ELR (cell line): Measurements from ENCODE around the gene TEX22.

Source experiments
- DNase-seq: peaks from one replicate; pipeline ENCODE4 v3.0.0-alpha.2; 2015; ENCODE audit warnings: low read depth

Gene TEX22

GRCh38 chr14:105420974-105421674 is 22.8 kb downstream of the TEX22 start:
- DNase-seq, result no peak

- DNase-seq, result no peak
Observed at GRCh38 chr14:105421723-105422615, 23.6 kb downstream of the TEX22 start.

- DNase-seq, result no peak
Observed at GRCh38 chr14:105422695-105423487, 24.6 kb downstream of the TEX22 start.

- no peak for DNase-seq
Observed at GRCh38 chr14:105423488-105424195, 25.3 kb downstream of the TEX22 start.

GRCh38 chr14:105424861-105425260 is 26.5 kb downstream of the TEX22 start:
- DNase-seq, result no peak

GRCh38 chr14:105425823-105426247 is 27.5 kb downstream of the TEX22 start:
- no peak for DNase-seq

GRCh38 chr14:105426416-105427130 is 28.2 kb downstream of the TEX22 start:
- DNase-seq, result no peak

- DNase-seq, result no peak
Observed at GRCh38 chr14:105427412-105427811, 29.1 kb downstream of the TEX22 start.

GRCh38 chr14:105427936-105428485 is 29.7 kb downstream of the TEX22 start:
- no peak for DNase-seq

GRCh38 chr14:105430042-105430441 is 31.7 kb downstream of the TEX22 start:
- DNase-seq, result no peak

GRCh38 chr14:105430565-105430964 is 32.2 kb downstream of the TEX22 start:
- peak; percentile 90 for DNase-seq

- no peak for DNase-seq
Observed at GRCh38 chr14:105431256-105431655, 32.9 kb downstream of the TEX22 start.

- no peak for DNase-seq
Observed at GRCh38 chr14:105432657-105433056, 34.3 kb downstream of the TEX22 start.

- no peak for DNase-seq
Observed at GRCh38 chr14:105433161-105433605, 34.8 kb downstream of the TEX22 start.

GRCh38 chr14:105436402-105436801 is 38.1 kb downstream of the TEX22 start:
- no peak for DNase-seq

GRCh38 chr14:105436891-105437722 is 38.8 kb downstream of the TEX22 start:
- DNase-seq, result no peak

GRCh38 chr14:105437723-105438500 is 39.6 kb downstream of the TEX22 start:
- DNase-seq, result no peak

GRCh38 chr14:105439179-105439578 is 40.8 kb downstream of the TEX22 start:
- DNase-seq, result no peak
